ENCODE data around the gene DOCK6.
A peak's percentile ranks its signal among the peaks of the same experiment; 100 is the strongest.

DOCK6 gene

DNA sequence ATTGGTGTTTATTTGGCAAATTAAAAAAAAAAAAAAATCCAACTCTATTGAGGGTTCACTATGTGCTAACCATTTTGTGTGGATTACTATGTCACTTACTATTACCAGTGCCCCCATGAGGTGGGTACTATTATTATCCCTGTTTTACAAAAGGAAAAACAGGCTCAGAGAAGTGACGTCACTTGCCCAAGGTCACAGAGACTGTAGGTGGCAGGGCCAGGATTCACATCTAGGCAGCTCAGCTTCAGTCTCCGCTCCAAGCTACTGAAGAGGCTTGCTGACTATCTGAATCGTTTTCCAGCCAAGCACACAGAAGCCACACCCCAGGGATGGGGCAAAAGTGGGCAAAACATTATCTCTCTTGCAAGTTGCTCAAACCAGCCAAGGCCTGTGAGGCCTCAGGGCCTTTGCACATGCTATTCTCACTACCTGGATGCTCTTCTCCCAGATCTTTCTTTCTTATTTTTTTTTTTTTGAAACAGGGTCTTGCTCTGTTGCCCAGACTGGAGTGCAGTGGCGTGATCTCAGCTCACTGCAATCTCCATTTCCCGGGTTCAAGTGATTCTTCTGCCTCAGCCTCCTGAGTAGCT is 27.7 kb downstream of the DOCK6 start:
- H3K4me3 Mint-ChIP-seq = no peak overlapping the region
- DNase-seq = no peak
- H3K27me3 Mint-ChIP-seq = peaks cover 7% of the 10 kb centered on the region
- H3K36me3 Mint-ChIP-seq = no peaks in the 10 kb centered on the region
- CTCF ChIA-PET = no interaction called here
- no peaks in the 10 kb centered on the region for H3K4me1 Mint-ChIP-seq
- peaks cover 13% of the 10 kb centered on the region for H3K9me3 Mint-ChIP-seq
- H3K27ac Mint-ChIP-seq = no peak overlapping the region

- Mint-ChIP-seq H3K9me3 (peaks cover 5% of the 10 kb centered on the region), H3K4me1 (no peaks in the 10 kb centered on the region), H3K27me3 (peaks cover 6% of the 10 kb centered on the region), H3K4me3 (no peak overlapping the region), H3K27ac (no peak overlapping the region), H3K36me3 (no peaks in the 10 kb centered on the region)
- no peak for DNase-seq
- CTCF ChIA-PET = no interaction called here
Observed at GRCh38 chr19:11233073-11233472, 29.3 kb downstream of the DOCK6 start.

DNA sequence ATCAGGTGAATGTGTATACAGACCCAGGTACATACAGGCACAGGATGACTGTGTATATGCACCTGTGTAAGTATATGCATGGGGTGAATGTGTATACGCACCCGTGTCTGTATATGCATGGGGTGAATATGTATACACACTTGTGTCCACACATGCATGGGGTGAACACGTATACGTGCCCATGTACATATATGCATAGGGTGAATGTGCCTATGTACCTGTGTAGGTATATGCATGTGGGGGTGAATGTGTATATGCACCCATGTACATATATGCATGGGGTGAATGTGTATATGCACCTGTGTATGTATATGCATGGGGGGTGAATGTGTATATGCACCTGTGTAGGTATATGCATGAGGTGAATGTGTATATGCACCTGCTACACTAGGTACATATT is 29.8 kb downstream of the DOCK6 start:
- H3K9me3 Mint-ChIP-seq = peaks cover 3% of the 10 kb centered on the region
- CTCF ChIA-PET = no interaction called here
- no peaks in the 10 kb centered on the region for H3K36me3 Mint-ChIP-seq
- H3K4me3 Mint-ChIP-seq = no peak overlapping the region
- peaks cover 6% of the 10 kb centered on the region for H3K27me3 Mint-ChIP-seq
- H3K27ac Mint-ChIP-seq = no peak overlapping the region
- DNase-seq = no peak
- H3K4me1 Mint-ChIP-seq = no peaks in the 10 kb centered on the region

GRCh38 chr19:11230621-11231386 is 31.5 kb downstream of the DOCK6 start:
- DNase-seq = no peak
- CTCF ChIA-PET = interaction anchor here (0.8 kb wide), 1 partner anchor 52 kb away, joined by 3 read pairs; no protein-coding TSS in a partner anchor
- Mint-ChIP-seq H3K27ac (no peak overlapping the region), H3K36me3 (no peaks in the 10 kb centered on the region), H3K27me3 (peaks cover 6% of the 10 kb centered on the region), H3K4me1 (no peaks in the 10 kb centered on the region), H3K4me3 (no peak overlapping the region), H3K9me3 (no peaks in the 10 kb centered on the region)

DNA sequence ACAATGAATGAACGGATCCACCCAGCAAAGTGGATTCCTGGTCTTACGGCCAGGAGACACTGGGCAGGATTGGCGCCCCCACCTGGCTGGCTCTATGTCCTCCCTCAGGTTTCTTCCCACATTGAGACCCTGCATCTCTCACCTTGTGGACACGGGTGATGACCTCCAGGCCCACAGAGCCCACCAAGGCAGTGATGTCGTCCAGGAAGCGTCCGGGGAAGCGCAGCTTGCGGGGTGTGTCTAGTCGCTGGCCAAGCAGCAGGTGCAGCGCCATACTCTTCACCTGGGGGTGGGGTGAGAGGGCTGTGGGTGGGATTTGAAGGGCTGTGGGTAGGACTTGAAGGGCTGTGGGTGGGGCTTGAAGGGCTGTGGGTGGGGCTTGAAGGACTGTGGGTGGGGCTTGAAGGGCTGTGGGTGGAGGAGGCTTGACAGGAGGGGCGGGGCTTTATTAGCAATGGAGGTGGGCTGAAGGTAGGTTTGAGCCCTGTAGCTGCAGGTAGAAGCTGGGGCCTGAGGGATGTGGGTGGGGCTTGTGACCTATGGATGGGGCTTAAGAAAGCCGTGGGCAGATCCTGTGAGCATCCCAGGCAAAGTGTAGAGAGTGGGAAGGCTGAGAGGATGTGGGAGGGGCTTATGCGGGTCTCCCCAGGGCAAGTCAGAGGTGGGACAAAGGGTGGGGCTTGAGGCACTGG is 35.0 kb downstream of the DOCK6 start:
- no peaks in the 10 kb centered on the region for H3K27me3 Mint-ChIP-seq
- no peak overlapping the region for H3K27ac Mint-ChIP-seq
- CTCF ChIA-PET = interaction anchor here (1.1 to 1.6 kb wide), 2 partner anchors 154 to 156 kb away, joined by 3 read pairs; no protein-coding TSS in a partner anchor
- H3K36me3 Mint-ChIP-seq = no peaks in the 10 kb centered on the region
- DNase-seq = peak; percentile 27
- no peaks in the 10 kb centered on the region for H3K4me1 Mint-ChIP-seq
- no peak overlapping the region for H3K4me3 Mint-ChIP-seq
- H3K9me3 Mint-ChIP-seq = no peaks in the 10 kb centered on the region

DNA sequence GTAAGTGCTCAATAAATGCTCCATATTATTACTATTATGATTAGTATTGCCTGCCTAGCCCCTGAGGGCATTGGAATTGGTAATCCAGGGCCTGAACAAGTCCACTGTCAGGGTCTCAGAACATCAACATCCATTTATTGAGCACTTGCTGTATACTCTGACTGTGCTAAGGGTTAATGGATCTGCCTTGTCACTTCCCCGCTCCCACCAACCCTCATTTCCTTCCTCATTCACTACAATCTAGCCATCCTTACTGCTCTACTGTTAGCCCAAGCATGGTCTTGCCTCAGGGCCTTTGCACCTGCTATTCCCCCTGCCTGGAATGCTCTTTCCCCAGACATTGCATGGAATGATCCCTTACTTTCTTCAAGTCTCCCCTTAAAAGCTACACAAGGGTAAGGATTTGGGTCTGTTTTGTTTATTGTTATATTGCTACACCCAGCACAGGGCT is 35.6 kb downstream of the DOCK6 start:
- Mint-ChIP-seq H3K9me3 (peaks cover under 1% of the 10 kb centered on the region), H3K27ac (no peak overlapping the region), H3K4me3 (no peak overlapping the region), H3K27me3 (peaks cover 5% of the 10 kb centered on the region), H3K36me3 (no peaks in the 10 kb centered on the region), H3K4me1 (no peaks in the 10 kb centered on the region)
- DNase-seq = no peak
- CTCF ChIA-PET = interaction anchor here (1.1 kb wide), 1 partner anchor 154 kb away, joined by 3 read pairs; no protein-coding TSS in a partner anchor

DNA sequence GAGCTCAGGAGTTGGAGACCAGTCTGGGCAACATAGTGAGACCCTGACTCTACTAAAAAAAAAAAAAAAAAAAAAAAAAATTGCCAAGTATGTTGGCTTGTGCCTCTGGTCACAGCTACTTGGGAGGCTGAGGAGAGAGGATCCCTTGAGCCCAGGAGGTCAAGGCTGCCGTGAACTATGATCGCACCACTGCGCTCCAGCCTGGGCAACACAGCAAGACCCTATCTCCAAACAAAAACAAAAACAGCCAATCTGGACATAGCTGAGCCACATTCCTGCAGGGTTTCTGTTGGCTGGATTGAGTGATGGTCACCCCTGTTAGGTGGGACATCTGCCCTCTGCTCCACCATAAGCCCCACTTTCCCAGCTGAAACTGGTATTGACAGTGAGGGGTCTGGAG is 36.5 kb downstream of the DOCK6 start:
- H3K36me3 Mint-ChIP-seq = no peaks in the 10 kb centered on the region
- no peak overlapping the region for H3K4me3 Mint-ChIP-seq
- H3K27me3 Mint-ChIP-seq = peaks cover 7% of the 10 kb centered on the region
- H3K27ac Mint-ChIP-seq = no peak overlapping the region
- no peaks in the 10 kb centered on the region for H3K4me1 Mint-ChIP-seq
- DNase-seq = no peak
- CTCF ChIA-PET = no interaction called here
- H3K9me3 Mint-ChIP-seq = peaks cover 9% of the 10 kb centered on the region

GRCh38 chr19:11225172-11225571 is 37.2 kb downstream of the DOCK6 start:
- DNase-seq = no peak
- peaks cover 13% of the 10 kb centered on the region for H3K9me3 Mint-ChIP-seq
- H3K27me3 Mint-ChIP-seq = peaks cover 10% of the 10 kb centered on the region
- peaks cover 1% of the 10 kb centered on the region for H3K36me3 Mint-ChIP-seq
- no peaks in the 10 kb centered on the region for H3K4me1 Mint-ChIP-seq
- no peak overlapping the region for H3K4me3 Mint-ChIP-seq
- CTCF ChIA-PET = no interaction called here
- no peak overlapping the region for H3K27ac Mint-ChIP-seq

- peaks cover 1% of the 10 kb centered on the region for H3K36me3 Mint-ChIP-seq
- peaks cover 12% of the 10 kb centered on the region for H3K27me3 Mint-ChIP-seq
- no peak overlapping the region for H3K27ac Mint-ChIP-seq
- H3K4me1 Mint-ChIP-seq = no peaks in the 10 kb centered on the region
- peaks cover 13% of the 10 kb centered on the region for H3K9me3 Mint-ChIP-seq
- DNase-seq = no peak
- CTCF ChIA-PET = no interaction called here
- H3K4me3 Mint-ChIP-seq = no peak overlapping the region
Observed at GRCh38 chr19:11224429-11224828, 37.9 kb downstream of the DOCK6 start.

GRCh38 chr19:11223200-11223599 is 39.1 kb downstream of the DOCK6 start:
- no peak for DNase-seq
- Mint-ChIP-seq H3K4me1 (no peaks in the 10 kb centered on the region), H3K9me3 (peaks cover 13% of the 10 kb centered on the region), H3K27ac (no peak overlapping the region), H3K4me3 (no peak overlapping the region), H3K36me3 (peaks cover 1% of the 10 kb centered on the region), H3K27me3 (peaks cover 12% of the 10 kb centered on the region)
- CTCF ChIA-PET = interaction anchor here (0.8 kb wide), 1 partner anchor 63 kb away, joined by 3 read pairs; no protein-coding TSS in a partner anchor

DNA sequence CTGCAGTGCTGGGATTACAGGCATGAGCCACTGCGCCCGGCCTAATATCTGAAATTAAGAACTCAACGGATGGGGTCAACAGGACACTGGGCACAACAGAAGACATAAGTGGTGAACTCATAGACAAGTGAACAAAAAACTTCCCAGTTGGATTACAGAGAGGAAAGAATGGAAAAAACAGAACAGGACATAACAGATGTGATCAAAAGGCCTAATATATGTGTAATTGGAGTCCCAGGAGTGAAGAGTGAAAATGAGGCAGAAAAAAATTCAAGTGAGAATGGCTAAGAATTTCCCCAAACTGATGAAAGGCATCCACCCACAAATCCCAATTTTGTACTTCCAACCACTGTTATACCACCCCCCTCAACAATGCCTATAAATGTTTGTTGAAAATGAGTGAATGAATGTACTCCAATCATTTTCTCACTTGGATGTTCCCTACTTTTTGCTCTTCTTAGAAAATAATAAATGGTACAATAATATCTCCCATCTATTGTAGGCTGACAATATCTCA is 41.2 kb downstream of the DOCK6 start:
- H3K27me3 Mint-ChIP-seq = peaks cover 12% of the 10 kb centered on the region
- H3K4me3 Mint-ChIP-seq = no peak overlapping the region

GRCh38 chr19:11214387-11214786 is 47.9 kb downstream of the DOCK6 start:
- Mint-ChIP-seq H3K4me1 (no peaks in the 10 kb centered on the region), H3K9me3 (peaks cover 17% of the 10 kb centered on the region), H3K27me3 (peaks cover 8% of the 10 kb centered on the region), H3K27ac (no peak overlapping the region), H3K36me3 (no peaks in the 10 kb centered on the region), H3K4me3 (no peak overlapping the region)
- no peak for DNase-seq
- CTCF ChIA-PET = no interaction called here

More for the DNA sequence above, 41.2 kb downstream of the DOCK6 start:
- H3K4me1 Mint-ChIP-seq = no peaks in the 10 kb centered on the region
- CTCF ChIA-PET = no interaction called here
- H3K9me3 Mint-ChIP-seq = peaks cover 15% of the 10 kb centered on the region
- no peak for DNase-seq
- H3K27ac Mint-ChIP-seq = no peak overlapping the region
- peaks cover 1% of the 10 kb centered on the region for H3K36me3 Mint-ChIP-seq

GRCh38 chr19:11210656-11210928 is 51.7 kb downstream of the DOCK6 start:
- Mint-ChIP-seq H3K27ac (no peak overlapping the region), H3K9me3 (peaks cover 17% of the 10 kb centered on the region), H3K27me3 (peaks cover 14% of the 10 kb centered on the region), H3K4me1 (no peaks in the 10 kb centered on the region), H3K36me3 (no peaks in the 10 kb centered on the region), H3K4me3 (no peak overlapping the region)
- CTCF ChIA-PET = no interaction called here
- no peak for DNase-seq

GRCh38 chr19:11209839-11210655 is 52.3 kb downstream of the DOCK6 start:
- H3K9me3 Mint-ChIP-seq = peaks cover 17% of the 10 kb centered on the region
- no peak overlapping the region for H3K4me3 Mint-ChIP-seq
- no peak overlapping the region for H3K27ac Mint-ChIP-seq
- H3K36me3 Mint-ChIP-seq = no peaks in the 10 kb centered on the region
- no peak for DNase-seq
- no peaks in the 10 kb centered on the region for H3K4me1 Mint-ChIP-seq
- peaks cover 15% of the 10 kb centered on the region for H3K27me3 Mint-ChIP-seq
- CTCF ChIA-PET = no interaction called here

Measured in activated naive CD4-positive, alpha-beta T cell treated with anti-CD3 and anti-CD28 coated beads, Interleukin-2, amount 10 ng/mL, durations not matched to agents 7 days and 5 days (primary cell).